Activated naive CD8-positive, alpha-beta T cell treated with anti-CD3 and anti-CD28 coated beads for 36 hours (primary cell): ENCODE data around the gene EVPL. TPM values are rescaled to one million over a fixed set of nuclear protein-coding genes. Genes with fewer than 3 reads are reported as not detected.
"Not testable (repeated sequence)": the region's sequence is repeated elsewhere in the genome, so short reads cannot be mapped to it uniquely, and the experiment has no call there.

Experiments used
- DNase-seq: peaks from one replicate; pipeline ENCODE4 v3.0.0; 2021
- H3K27ac Mint-ChIP-seq: one replicate; pipeline ENCODE4 v1.8.0; 2022; ENCODE audit warnings: mild to moderate bottlenecking, moderate library complexity, mixed read lengths
- H3K27me3 Mint-ChIP-seq: one replicate; pipeline ENCODE4 v1.8.0; 2022; ENCODE audit warnings: mild to moderate bottlenecking, mixed read lengths
- H3K36me3 Mint-ChIP-seq: one replicate; pipeline ENCODE4 v1.8.0; 2021; ENCODE audit warnings: mild to moderate bottlenecking, mixed read lengths
- H3K4me1 Mint-ChIP-seq: one replicate; pipeline ENCODE4 v1.8.0; 2021; ENCODE audit warnings: mixed read lengths
- H3K4me3 Mint-ChIP-seq: one replicate; pipeline ENCODE4 v1.8.0; 2022; ENCODE audit warnings: mild to moderate bottlenecking, moderate library complexity, mixed read lengths
- H3K9me3 Mint-ChIP-seq: one replicate; pipeline ENCODE4 v1.8.0; 2022; ENCODE audit warnings: mixed read lengths
- total RNA-seq, 2 experiments: library from RNA; stranded (reverse); gene quantifications; one replicate each; pipeline ENCODE4 v1.2.3, GENCODE V29; 2021

The EVPL gene
- 1 to 10 TPM; 2.0 to 2.5 TPM for total RNA-seq

DNA sequence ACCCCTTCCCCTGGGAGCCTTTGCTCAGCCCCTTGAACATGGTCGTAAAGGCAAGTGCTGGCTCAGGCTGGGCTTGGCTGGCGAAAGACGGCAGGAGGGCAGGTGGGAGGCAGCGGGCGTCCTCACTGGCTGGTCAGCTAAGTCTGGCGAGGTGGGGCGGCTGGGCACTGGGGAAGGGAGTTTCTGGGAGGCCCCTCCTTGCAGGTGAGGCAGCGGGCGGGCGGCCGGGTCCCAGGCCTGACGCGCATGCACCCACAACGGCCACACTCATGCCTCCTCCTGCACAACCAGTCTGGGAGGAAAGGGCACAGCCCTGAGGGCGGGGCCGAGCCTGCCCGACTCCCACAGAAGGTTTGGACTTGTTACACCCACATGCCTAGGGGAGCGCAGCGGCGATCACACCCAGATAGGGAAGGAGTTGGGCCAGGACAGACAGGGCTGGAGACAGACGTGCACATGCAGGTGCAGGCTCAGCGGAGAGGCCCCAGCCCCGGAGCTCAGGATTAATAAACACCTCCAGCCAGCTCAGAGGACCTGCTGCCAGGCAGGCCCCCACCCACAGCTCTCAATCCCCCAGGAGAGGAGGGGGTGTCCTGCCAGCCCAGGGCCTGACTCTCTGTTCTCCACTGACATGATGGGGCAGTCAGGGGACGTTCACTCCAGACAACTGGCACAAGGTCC is at the start of gene EVPL:
EVPL (minus strand) TSS at position 148 of the 681 bp plus-strand sequence; CDS start at position 40, 108 bp downstream.
- Mint-ChIP-seq H3K9me3 (no peaks in the 10 kb centered on the region), H3K27me3 (no peaks in the 10 kb centered on the region), H3K36me3 (no peaks in the 10 kb centered on the region), H3K4me3 (no peak within 1 kb of the TSS), H3K27ac (no peak within 1 kb of the TSS), H3K4me1 (peaks cover 26% of the 10 kb centered on the region)
- DNase-seq: no peak

GRCh38 chr17:76076146-76076764 is 49.1 kb upstream of the EVPL start:
- Mint-ChIP-seq H3K4me3 (peak overlapping the region; percentile 70), H3K9me3 (no peaks in the 10 kb centered on the region), H3K27me3 (peaks cover 54% of the 10 kb centered on the region), H3K4me1 (peaks cover 41% of the 10 kb centered on the region), H3K36me3 (peaks cover 3% of the 10 kb centered on the region), H3K27ac (no peak overlapping the region)
- no peak for DNase-seq

GRCh38 chr17:76075364-76076145 is 48.4 kb upstream of the EVPL start:
- Mint-ChIP-seq H3K27me3 (peaks cover 54% of the 10 kb centered on the region), H3K9me3 (no peaks in the 10 kb centered on the region), H3K4me3 (peak overlapping the region; percentile 49), H3K27ac (no peak overlapping the region), H3K36me3 (peaks cover 3% of the 10 kb centered on the region), H3K4me1 (peaks cover 44% of the 10 kb centered on the region)
- DNase-seq: no peak

GRCh38 chr17:76074390-76075363 is 47.6 kb upstream of the EVPL start, which contains the start of gene GALR2:
Gene GALR2, plus strand, starts transcription at chr17:76074781. Its CDS starts 103 bp downstream, at chr17:76074884.
- no peak for DNase-seq
- Mint-ChIP-seq H3K4me3 (peak within 1 kb of the TSS; percentile 49), H3K9me3 (no peaks in the 10 kb centered on the region), H3K4me1 (peaks cover 47% of the 10 kb centered on the region), H3K36me3 (peaks cover 8% of the 10 kb centered on the region), H3K27me3 (peaks cover 54% of the 10 kb centered on the region), H3K27ac (no peak within 1 kb of the TSS)

GRCh38 chr17:76072148-76072858 is 45.2 kb upstream of the EVPL start, which contains the start of gene SRP68:
Gene SRP68, minus strand, starts transcription at chr17:76072517. Its CDS starts 26 bp downstream, at chr17:76072491.
- DNase-seq: peak; percentile 85
- peaks cover 37% of the 10 kb centered on the region for H3K27me3 Mint-ChIP-seq
- peaks cover 45% of the 10 kb centered on the region for H3K4me1 Mint-ChIP-seq
- H3K9me3 Mint-ChIP-seq: no peaks in the 10 kb centered on the region
- H3K27ac Mint-ChIP-seq: peak within 1 kb of the TSS; percentile 98
- peak within 1 kb of the TSS; percentile 95 for H3K4me3 Mint-ChIP-seq
- H3K36me3 Mint-ChIP-seq: peaks cover 17% of the 10 kb centered on the region

- no peaks in the 10 kb centered on the region for H3K9me3 Mint-ChIP-seq
- peaks cover 22% of the 10 kb centered on the region for H3K36me3 Mint-ChIP-seq
- peak overlapping the region; percentile 98 for H3K27ac Mint-ChIP-seq
- H3K4me3 Mint-ChIP-seq: peak overlapping the region; percentile 95
- H3K4me1 Mint-ChIP-seq: peaks cover 44% of the 10 kb centered on the region
- peaks cover 31% of the 10 kb centered on the region for H3K27me3 Mint-ChIP-seq
- DNase-seq: peak; percentile 34
Measured at GRCh38 chr17:76071531-76072147, 44.5 kb upstream of the EVPL start.

- H3K27ac Mint-ChIP-seq: no peak overlapping the region
- H3K4me1 Mint-ChIP-seq: peaks cover 32% of the 10 kb centered on the region
- peaks cover 43% of the 10 kb centered on the region for H3K36me3 Mint-ChIP-seq
- H3K27me3 Mint-ChIP-seq: no peaks in the 10 kb centered on the region
- no peak overlapping the region for H3K4me3 Mint-ChIP-seq
- DNase-seq: no peak
- H3K9me3 Mint-ChIP-seq: no peaks in the 10 kb centered on the region
Measured at GRCh38 chr17:76065775-76066174, 38.7 kb upstream of the EVPL start.

DNA sequence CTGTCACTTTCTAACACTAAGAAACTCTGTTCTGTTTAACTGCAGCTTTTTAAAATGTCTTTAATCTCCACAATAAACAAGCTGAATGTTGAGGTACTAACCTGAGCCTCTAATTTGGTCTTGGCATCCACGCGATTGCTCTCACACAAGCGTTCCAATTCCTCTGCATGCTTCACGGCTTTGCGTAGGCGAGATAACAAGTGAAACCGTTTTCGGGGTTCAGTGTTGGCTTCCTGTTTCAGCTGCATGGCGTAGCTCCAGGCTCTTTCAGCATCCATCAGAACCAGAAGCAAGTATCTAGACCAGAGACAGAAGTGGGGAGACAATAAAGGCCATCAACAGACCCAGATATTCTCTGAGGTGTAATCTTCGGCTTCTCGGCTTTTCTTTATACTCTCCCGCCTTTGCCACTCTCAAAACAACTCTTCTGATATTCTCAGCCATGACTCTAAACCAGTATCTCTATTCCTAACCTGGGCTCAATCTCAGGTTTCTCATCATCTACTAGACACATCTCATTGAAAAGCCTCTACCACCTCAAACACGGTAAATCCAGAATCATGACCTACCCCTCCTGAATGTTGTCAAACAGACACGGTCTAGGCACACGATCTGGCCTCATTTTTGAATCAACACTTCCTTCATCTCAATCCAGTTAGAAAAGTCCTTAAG is 36.9 kb upstream of the EVPL start:
- H3K4me1 Mint-ChIP-seq: peaks cover 24% of the 10 kb centered on the region
- no peak overlapping the region for H3K4me3 Mint-ChIP-seq
- H3K27ac Mint-ChIP-seq: peak overlapping the region; percentile 27
- H3K27me3 Mint-ChIP-seq: no peaks in the 10 kb centered on the region
- no peak for DNase-seq
- H3K36me3 Mint-ChIP-seq: peaks cover 46% of the 10 kb centered on the region
- H3K9me3 Mint-ChIP-seq: no peaks in the 10 kb centered on the region

- peaks cover 27% of the 10 kb centered on the region for H3K36me3 Mint-ChIP-seq
- H3K4me3 Mint-ChIP-seq, DNase-seq, H3K9me3 Mint-ChIP-seq, H3K27me3 Mint-ChIP-seq, H3K4me1 Mint-ChIP-seq, H3K27ac Mint-ChIP-seq: not testable (repeated sequence)
Measured at GRCh38 chr17:76058264-76058663, 31.2 kb upstream of the EVPL start.

DNA sequence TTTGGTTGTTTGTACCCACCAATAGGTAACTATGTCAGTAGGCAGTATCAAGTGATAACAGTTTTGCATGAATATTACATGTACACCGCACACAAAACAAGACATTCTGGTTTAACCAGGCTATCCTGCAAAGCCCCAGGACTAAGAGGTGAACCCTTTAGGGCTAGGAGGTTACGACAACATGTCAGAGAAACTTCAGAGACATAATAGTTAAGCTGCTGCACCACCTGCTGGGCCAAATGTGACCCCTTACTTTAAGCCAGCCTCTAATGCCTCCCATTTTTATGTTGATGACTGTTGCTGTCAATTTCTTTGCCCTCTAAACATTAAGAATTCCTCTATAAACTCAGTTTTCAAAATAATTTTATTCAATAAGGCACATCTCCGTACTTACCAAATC is 29.8 kb upstream of the EVPL start:
- no peaks in the 10 kb centered on the region for H3K9me3 Mint-ChIP-seq
- H3K36me3 Mint-ChIP-seq: peaks cover 23% of the 10 kb centered on the region
- no peaks in the 10 kb centered on the region for H3K27me3 Mint-ChIP-seq
- peaks cover 8% of the 10 kb centered on the region for H3K4me1 Mint-ChIP-seq
- H3K4me3 Mint-ChIP-seq: no peak overlapping the region
- no peak overlapping the region for H3K27ac Mint-ChIP-seq
- DNase-seq: no peak

DNA sequence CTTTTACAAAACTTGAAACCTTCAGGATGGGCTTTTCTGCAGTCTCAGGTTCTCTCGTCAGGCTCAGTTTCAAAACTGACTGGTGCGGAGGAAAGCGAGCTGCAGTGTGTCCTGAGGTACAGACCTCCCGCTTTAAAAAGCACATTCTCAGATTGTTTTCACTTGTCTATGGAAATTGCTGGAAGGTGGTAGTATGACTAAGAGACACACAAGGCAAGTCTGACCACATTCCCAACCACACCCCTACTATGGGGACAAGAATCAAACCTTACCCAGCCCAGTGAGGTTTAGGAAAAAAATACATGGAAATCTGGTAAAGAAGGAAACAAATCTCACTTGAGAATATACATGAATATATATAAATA is 27.0 kb upstream of the EVPL start:
- H3K4me1 Mint-ChIP-seq: peaks cover 14% of the 10 kb centered on the region
- H3K27ac Mint-ChIP-seq: no peak overlapping the region
- DNase-seq: no peak
- no peak overlapping the region for H3K4me3 Mint-ChIP-seq
- no peaks in the 10 kb centered on the region for H3K27me3 Mint-ChIP-seq
- peaks cover 19% of the 10 kb centered on the region for H3K36me3 Mint-ChIP-seq
- H3K9me3 Mint-ChIP-seq: no peaks in the 10 kb centered on the region

DNA sequence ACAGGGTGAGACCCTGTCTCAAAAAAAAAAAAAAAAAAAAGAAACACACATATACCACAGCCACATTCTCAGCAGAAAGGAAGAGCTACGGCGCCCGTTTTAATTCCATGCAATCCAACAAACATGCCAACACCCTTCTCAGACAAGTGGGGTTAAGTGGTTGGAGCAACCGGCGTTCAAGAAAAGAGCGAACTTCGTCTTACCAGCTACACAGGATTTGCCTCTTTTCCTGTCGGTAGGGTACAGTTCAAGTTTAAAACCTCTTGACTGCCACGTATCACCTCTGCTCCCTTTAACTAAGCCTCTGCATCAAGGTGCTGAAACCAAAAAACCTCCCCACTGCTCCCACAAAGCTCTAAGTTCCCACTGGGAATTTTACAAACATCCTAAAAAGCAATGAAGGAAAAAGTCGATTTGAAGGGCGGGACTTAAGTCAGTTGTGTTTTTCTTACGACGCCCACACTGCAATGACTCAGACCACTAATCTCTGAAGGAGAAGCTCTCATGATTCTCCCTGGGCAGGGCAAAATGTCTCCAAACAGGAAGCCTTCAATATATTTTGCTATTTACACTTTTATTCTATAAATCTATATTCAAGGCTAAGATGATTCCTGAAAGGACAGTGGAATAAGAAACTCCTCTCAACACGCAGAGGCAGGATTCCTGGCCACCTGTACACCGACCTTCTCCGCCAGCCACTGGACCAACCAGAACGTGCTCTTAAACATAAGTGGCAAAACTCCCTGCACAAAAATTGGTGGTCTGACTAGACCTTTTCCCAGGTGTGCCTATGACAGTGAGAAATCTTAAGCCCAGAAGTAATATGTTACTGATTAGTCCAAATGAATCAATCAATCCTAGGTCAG is 26.4 kb upstream of the EVPL start:
- DNase-seq: no peak
- no peak overlapping the region for H3K4me3 Mint-ChIP-seq
- H3K4me1 Mint-ChIP-seq: peaks cover 14% of the 10 kb centered on the region
- peak overlapping the region; percentile 74 for H3K27ac Mint-ChIP-seq
- peaks cover 18% of the 10 kb centered on the region for H3K36me3 Mint-ChIP-seq
- H3K27me3 Mint-ChIP-seq: no peaks in the 10 kb centered on the region
- no peaks in the 10 kb centered on the region for H3K9me3 Mint-ChIP-seq
